Prostate gland (tissue), 2 donors: Measurements from ENCODE around the gene GPRC5B. TPM values are rescaled to one million over a fixed set of nuclear protein-coding genes. Genes with fewer than 3 reads are reported as not detected.

Experiments
- DNase-seq: peaks from one replicate; pipeline ENCODE4 v3.0.0-alpha.2; 2019; ENCODE audit warnings: low spot score
- H3K27ac ChIP-seq, 2 donors: fragments of 200-600 bp; sonication (generic); 2 replicates each; pipeline ENCODE4 v1.5.1; 2017 to 2019
- H3K27me3 ChIP-seq: fragments of 200-600 bp; sonication (generic); replicated peaks from 2 replicates; pipeline ENCODE4 v1.5.1; 2019; ENCODE audit not compliant: insufficient read depth
- H3K36me3 ChIP-seq, 2 donors: fragments of 200-600 bp; sonication (generic); 1 replicate in 1 of 2; 2 replicates in 1 of 2; pipeline versions ENCODE4 v1.5.1 to v1.8.1; 2017 to 2019
- H3K4me1 ChIP-seq: fragments of 200-600 bp; sonication (generic); replicated peaks from 2 replicates; pipeline ENCODE4 v1.5.1; 2019
- H3K4me3 ChIP-seq, 2 donors: fragments of 200-600 bp; sonication (generic); 2 replicates each; pipeline ENCODE4 v1.5.1; 2017 to 2019
- H3K9me3 ChIP-seq: fragments of 200-600 bp; sonication (generic); 2 replicates; pipeline ENCODE4 v1.5.1; 2017
- POLR2A ChIP-seq: fragments of 450-650 bp; IDR thresholded peaks from one replicate; pipeline ENCODE4 v1.6.1; 2016; ENCODE audit warnings: antibody characterized with exemption, mild to moderate bottlenecking
- POLR2AphosphoS5 ChIP-seq: sonication (generic); formaldehyde crosslinking; IDR thresholded peaks from one replicate; pipeline ENCODE4 v1.6.1; 2017; ENCODE audit warnings: antibody characterized with exemption
- WGBS: methylation state at CpG from one replicate; pipeline ENCODE4 v1.1.5; 2018; 5-methylcytosine and 5-hydroxymethylcytosine counted together
- intact Hi-C: fragments of 100-400 bp; cut with DNase I; formaldehyde crosslinking; loops from one replicate; pipeline ENCODE4 v1.14.2; 2022
- total RNA-seq, 2 donors: library from RNA; depleted of rRNA; stranded (reverse); fragments of >200 nt; gene quantifications; one replicate each; pipeline ENCODE4 v1.1.0, GENCODE V29; 2016
- TF ChIP-seq, protein P1 (sequence below), 4 experiments: fragments of 200-600 bp in 2 of 4; fragments of 450-650 bp in 2 of 4; sonication (generic) in 2 of 4; IDR thresholded peaks; 1 replicate in 3 of 4; 2 replicates in 1 of 4; pipeline ENCODE4 v1.5.1; 2016 to 2019; ENCODE audit warnings: antibody characterized with exemption in 4 of 4, mild to moderate bottlenecking in 2 of 4, moderate library complexity in 2 of 4

GPRC5B gene
- total RNA-seq, 2 donors from 2014 or later = 19.4 to 256 TPM

DNA sequence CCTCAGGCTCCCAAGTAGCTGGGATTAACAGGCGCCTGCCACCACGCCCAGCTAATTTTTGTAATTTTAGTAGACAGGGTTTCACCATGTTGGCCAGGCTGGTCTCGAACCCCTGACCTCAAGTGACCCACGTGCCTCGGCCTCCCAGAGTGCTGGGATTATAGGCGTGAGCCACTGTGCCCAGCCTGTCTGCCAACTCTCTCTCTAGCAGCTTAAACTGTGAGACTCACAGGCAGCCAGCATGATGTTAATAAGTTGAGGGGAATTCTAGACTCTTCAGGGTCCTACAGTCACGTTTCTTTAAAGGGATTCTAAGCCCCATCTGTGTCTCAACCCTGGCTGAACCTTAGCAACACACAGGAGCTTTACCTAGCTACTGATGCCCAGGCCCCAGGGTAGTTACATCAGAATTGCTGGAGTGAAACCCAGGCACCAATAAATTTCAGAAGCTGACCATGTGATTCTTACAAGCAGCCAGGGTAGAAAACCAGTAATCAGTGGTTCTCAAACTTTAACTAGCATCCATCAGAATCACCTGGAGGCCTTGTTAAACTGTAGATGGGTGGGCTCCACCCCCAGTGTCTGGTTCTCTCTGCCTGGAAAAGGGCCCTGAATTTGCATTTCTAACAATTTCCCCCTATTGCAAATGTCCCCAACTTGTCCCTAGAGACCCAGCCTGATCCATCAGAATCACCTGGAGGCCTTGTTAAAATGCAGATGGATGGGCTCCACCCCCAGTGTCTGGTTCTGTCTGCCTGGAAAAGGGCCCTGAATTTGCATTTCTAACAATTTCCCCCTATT lies 30.7 kb downstream of the GPRC5B start:
- 51% methylated on average over 7 of the region's 7 CpGs for WGBS
- TF ChIP-seq, protein P1, sequence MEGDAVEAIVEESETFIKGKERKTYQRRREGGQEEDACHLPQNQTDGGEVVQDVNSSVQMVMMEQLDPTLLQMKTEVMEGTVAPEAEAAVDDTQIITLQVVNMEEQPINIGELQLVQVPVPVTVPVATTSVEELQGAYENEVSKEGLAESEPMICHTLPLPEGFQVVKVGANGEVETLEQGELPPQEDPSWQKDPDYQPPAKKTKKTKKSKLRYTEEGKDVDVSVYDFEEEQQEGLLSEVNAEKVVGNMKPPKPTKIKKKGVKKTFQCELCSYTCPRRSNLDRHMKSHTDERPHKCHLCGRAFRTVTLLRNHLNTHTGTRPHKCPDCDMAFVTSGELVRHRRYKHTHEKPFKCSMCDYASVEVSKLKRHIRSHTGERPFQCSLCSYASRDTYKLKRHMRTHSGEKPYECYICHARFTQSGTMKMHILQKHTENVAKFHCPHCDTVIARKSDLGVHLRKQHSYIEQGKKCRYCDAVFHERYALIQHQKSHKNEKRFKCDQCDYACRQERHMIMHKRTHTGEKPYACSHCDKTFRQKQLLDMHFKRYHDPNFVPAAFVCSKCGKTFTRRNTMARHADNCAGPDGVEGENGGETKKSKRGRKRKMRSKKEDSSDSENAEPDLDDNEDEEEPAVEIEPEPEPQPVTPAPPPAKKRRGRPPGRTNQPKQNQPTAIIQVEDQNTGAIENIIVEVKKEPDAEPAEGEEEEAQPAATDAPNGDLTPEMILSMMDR (IDR thresholded peaks at IDR 0.05) = no peak
- TF ChIP-seq POLR2AphosphoS5 = no peak
- TF ChIP-seq POLR2A = no peak

DNA sequence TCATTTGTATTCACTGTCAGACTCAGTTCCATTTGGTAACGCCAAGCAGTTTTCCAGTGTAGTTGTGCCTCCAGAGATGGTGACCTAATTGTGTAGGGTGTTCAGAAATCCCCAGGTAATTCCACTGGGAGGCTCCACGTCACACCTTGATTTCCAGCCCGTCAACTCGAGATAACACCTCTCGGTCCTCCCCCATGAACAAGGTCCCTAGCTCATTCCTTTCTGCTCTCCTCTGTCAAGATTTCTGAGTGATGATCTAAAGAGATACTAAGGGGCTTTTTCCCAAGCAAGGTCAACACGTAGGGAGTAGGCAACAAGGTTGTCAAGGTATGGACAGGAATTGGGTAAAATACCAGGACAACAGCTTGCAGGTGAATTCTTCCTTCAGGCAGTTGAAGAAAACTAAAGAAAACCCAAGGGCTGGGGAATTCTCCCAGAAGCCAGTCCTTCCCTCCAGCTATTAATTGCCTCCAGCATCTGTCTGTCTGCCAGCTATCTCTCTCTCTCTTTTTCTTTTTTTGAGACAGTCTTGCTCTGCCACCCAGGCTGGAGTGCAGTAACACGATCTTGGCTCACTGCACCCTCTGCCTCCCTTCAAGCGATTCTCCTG lies 31.4 kb downstream of the GPRC5B start:
- no peak for DNase-seq
- Histone ChIP-seq H3K27me3 (no peaks in the 10 kb centered on the region), H3K4me1 (no peaks in the 10 kb centered on the region), H3K36me3 (no peaks in the 10 kb centered on the region), H3K4me3 (no peak overlapping the region), H3K27ac (no peak overlapping the region), H3K9me3 (no peaks in the 10 kb centered on the region)
- 83% methylated on average over 8 of the region's 8 CpGs for WGBS
- TF ChIP-seq, protein P1 (IDR thresholded peaks at IDR 0.05) = no peak
- TF ChIP-seq POLR2A (no peak), POLR2AphosphoS5 (no peak)
- intact Hi-C loops = no loop called here

More for the DNA sequence above, 30.7 kb downstream of the GPRC5B start:
- no peaks in the 10 kb centered on the region for H3K4me1 ChIP-seq
- no peaks in the 10 kb centered on the region for H3K9me3 ChIP-seq
- intact Hi-C loops = no loop called here
- H3K27ac ChIP-seq = no peak overlapping the region
- no peaks in the 10 kb centered on the region for H3K36me3 ChIP-seq
- H3K27me3 ChIP-seq = no peaks in the 10 kb centered on the region
- no peak overlapping the region for H3K4me3 ChIP-seq
- no peak for DNase-seq

DNA sequence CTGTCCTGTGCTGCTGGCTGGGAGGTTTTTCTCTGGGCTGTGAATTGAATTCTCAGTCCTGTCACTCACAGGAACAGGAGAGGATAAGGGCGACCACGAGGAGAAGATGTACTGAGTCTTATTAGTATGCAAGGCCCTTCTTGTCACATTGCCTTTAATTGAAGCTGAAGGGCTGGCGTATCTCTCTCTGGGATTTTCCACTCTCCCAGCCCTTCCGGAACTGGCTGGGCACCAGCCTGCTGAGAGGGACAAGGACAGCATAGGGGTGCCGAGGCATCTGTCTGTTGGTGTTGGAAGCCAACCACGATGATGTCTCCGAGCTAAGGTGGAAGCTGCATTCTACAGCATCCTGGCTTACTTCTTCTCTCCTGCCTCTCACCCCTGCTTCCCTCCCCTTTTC lies 33.2 kb downstream of the GPRC5B start:
- H3K9me3 ChIP-seq = no peaks in the 10 kb centered on the region
- H3K36me3 ChIP-seq = no peaks in the 10 kb centered on the region
- TF ChIP-seq POLR2AphosphoS5 = no peak
- no peak for TF ChIP-seq POLR2A
- TF ChIP-seq, protein P1 (IDR thresholded peaks at IDR 0.05) = no peak
- intact Hi-C loops = no loop called here
- H3K4me3 ChIP-seq = no peak overlapping the region
- H3K27ac ChIP-seq = no peak overlapping the region
- DNase-seq = no peak
- H3K27me3 ChIP-seq = no peaks in the 10 kb centered on the region
- H3K4me1 ChIP-seq = no peaks in the 10 kb centered on the region
- 81% methylated on average over 7 of the region's 7 CpGs for WGBS

DNA sequence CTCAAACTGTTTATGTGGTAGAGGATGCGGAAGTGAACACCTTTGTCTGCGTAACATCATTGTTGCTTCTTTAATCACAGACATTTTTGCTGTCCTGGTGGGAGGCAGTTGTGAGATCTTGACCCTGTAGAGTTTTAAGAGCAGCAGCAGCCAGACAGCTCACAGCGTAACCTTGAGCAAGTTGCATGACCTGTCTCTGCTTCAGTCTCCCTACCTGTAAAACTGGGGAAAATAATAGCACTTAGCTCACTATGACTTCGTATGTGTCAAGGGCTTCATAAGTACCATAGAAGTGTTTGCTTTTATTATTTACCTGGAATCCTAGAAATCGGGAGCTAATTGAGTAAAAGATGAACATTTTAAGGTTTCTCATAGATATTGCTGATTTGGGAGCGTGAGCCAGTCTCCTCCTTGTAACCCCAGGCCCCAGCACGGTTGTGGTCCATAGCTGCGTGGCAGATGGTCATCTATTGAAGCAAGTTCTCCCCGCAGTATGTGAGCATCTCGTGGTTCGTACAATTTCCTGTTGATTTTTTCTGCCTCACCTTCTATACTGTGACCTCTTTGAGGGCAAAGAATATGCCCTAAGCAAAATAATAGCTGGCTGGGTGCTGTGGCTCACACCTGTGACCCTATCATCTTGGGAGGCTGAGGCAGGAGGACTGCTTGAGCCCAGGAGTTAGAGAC lies 34.4 kb downstream of the GPRC5B start:
- H3K4me3 ChIP-seq = no peak overlapping the region
- H3K4me1 ChIP-seq = no peaks in the 10 kb centered on the region
- no peak overlapping the region for H3K27ac ChIP-seq
- no peaks in the 10 kb centered on the region for H3K36me3 ChIP-seq
- DNase-seq = no peak
- WGBS = 92% methylated on average over 11 of the region's 11 CpGs
- H3K27me3 ChIP-seq = no peaks in the 10 kb centered on the region
- TF ChIP-seq POLR2AphosphoS5 = no peak
- TF ChIP-seq POLR2A = no peak
- TF ChIP-seq, protein P1 (IDR thresholded peaks at IDR 0.05) = no peak
- H3K9me3 ChIP-seq = no peaks in the 10 kb centered on the region
- intact Hi-C loops = no loop called here
